Activated naive CD8-positive, alpha-beta T cell treated with anti-CD3 and anti-CD28 coated beads, Interleukin-2, amount 10 ng/mL, durations not matched to agents 7 days and 5 days (primary cell): Measurements from ENCODE around the gene PRPF19. TPM values are rescaled to one million over a fixed set of nuclear protein-coding genes. Genes with fewer than 3 reads are reported as not detected.

ENCODE experiments used
- total RNA-seq, 2 experiments: library from RNA; stranded (reverse); gene quantifications; one replicate each; pipeline ENCODE4 v1.2.3, GENCODE V29; 2021

PRPF19 gene
- total RNA-seq, 2 experiments from 2014 or later, result 97.7 to 103 TPM

Other genes starting within 250 kb of the PRPF19 start
- gene MS4A8, start 207.0 kb downstream of the PRPF19 start, total RNA-seq, result not detected
- gene MS4A18, start 181.9 kb downstream of the PRPF19 start, total RNA-seq, result not detected
- gene MS4A15, start 149.7 kb downstream of the PRPF19 start, total RNA-seq, result not detected
- not detected for gene MS4A10, start 121.3 kb downstream of the PRPF19 start, total RNA-seq
- 10 to 100 TPM; 16.9 to 17.1 TPM for gene CCDC86, start 64.5 kb downstream of the PRPF19 start, total RNA-seq
- 1 to 10 TPM; 2.5 to 2.9 TPM for gene PTGDR2, start 50.6 kb downstream of the PRPF19 start, total RNA-seq
- gene ZP1, start 39.0 kb downstream of the PRPF19 start, total RNA-seq, result under 1 TPM; 0.44 to 0.60 TPM
- 100 to 1,000 TPM in 1 of 2 experiments, 10 to 100 TPM in 1; 97.8 to 102 TPM for gene TMEM109, start 7.6 kb upstream of the PRPF19 start, total RNA-seq
- 1 to 10 TPM in 1 of 2 experiments, under 1 TPM in 1; 0.80 to 1.3 TPM for gene TMEM132A, start 17.9 kb upstream of the PRPF19 start, total RNA-seq
- 1 to 10 TPM; 7.2 to 7.4 TPM for gene SLC15A3, start 45.6 kb upstream of the PRPF19 start, total RNA-seq
- gene CD6, start 65.1 kb upstream of the PRPF19 start, total RNA-seq, result 100 to 1,000 TPM; 274 to 285 TPM
- gene CD5, start 195.9 kb upstream of the PRPF19 start, total RNA-seq, result 100 to 1,000 TPM; 303 to 313 TPM